AG20443 (cell line): Measurements from ENCODE around the gene CENPX.

Experiments
- DNase-seq: peaks from one replicate; pipeline ENCODE4 v3.0.0; 2012; ENCODE audit warnings: low spot score, mixed read lengths

CENPX gene

DNA sequence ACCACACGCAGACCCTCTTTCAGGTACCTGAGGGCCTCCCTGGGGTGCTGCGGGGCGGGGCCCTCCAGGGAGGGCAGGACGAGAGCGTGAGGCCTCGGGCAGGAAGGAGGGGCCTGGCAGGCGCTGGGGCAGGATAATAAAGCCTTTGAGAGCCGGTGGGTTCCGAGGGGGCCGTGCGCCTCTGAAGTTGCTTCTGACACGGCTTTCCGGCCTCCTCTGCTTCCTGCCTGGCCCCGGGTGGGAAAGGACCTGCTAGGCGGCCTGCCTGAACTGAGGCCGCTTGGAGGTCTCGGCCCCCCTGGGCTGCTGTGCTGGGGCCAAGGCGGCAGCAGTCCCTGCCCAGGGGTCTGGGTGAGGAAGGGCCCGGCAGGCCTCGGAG is 10.4 kb downstream of the CENPX start:
- no peak for DNase-seq

DNA sequence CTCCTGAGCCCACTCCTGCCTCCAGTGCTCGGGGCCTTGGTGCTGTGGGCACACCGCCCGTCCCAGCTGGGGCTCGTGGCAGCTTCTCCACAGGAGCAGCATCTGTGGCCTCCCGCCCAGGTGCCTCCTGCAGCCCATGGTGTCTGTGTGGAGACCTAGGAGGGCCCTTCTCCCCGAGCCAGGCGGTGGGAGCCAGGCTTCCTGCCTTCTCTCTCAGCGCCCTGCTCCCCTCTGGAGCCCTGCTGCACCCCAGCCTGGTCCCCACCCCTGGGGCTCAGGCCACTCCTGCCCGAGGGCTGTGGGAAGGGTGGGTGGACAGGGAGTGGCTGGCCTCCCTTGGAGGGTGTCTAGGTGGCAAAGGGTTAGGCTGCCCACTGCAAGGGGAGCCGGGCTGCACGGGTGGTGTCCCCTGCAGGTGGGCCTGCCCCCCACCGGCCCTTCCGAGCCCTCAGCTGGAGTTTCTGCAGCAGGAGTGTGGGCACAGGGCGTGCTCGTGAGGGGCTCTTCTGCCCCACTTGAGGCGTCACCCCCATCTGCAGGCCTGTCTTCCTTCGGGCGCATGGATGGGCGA is 11.0 kb downstream of the CENPX start:
- DNase-seq, result no peak

DNA sequence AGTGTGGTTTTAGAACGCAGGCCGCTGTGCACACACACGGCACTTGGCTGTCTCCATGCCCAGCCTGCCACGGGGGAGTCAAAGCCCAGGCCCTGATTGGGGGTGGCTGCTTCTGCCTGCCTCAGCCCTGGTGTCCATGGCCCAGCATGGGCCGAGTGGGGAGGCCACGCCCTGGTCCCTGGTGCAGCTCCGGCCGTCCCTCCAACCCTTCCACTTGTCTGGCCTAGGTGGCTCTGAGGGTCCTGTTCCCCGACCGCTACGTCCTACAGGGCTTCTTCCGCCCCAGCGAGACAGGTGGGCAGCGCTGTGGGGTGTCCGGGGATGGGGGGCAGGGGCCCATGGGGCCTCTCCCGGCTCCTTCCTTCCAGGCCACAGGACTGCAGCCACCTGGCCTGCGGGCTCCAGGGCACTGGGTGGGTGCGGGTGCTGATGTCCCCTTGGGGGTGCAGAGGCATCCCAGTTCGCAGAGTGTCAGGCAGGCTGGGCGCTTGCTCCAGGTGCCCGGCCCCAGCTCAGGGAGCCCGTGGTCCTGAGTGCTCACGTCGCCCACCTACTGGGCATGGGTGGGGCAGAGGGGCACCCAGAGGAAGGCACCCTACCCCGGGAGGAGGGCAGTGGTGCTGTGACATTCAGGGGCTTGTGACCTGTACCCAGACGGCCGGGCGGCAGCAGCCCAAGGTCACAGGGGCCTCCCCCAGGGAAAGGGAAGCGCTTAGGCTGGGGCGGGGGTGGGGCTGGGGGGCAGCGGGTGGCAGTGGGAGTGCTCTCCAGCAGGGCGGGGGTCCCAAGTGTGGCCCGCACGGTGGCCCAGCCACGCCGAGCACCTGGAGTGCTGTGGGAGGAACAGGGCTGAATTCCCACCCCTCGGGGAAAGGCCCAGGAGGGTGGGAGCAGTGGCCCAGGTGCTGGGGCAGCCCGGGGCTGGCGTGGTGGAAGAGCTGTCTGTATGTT is 11.8 kb downstream of the CENPX start:
- DNase-seq, result no peak

DNA sequence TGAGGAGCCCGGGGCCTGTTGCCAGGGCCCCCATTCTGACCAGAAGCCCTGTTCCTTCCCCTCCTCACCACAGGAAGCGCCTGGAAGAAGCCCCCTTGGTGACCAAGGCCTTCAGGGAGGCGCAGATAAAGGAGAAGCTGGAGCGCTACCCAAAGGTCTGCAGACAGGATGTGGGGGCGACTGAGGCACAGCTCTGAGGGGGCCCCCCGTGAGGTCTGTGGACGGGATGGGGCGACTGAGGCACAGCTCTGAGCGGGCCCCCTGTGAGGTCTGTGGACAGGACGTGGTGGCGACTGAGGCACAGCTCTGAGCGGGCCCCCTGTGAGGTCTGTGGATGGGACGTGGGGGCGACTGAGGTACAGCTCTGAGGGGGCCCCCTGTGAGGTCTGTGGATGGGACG is 13.3 kb downstream of the CENPX start:
- no peak for DNase-seq

GRCh38 chr17:82008941-82009405 is 13.7 kb downstream of the CENPX start:
- DNase-seq, result no peak

DNA sequence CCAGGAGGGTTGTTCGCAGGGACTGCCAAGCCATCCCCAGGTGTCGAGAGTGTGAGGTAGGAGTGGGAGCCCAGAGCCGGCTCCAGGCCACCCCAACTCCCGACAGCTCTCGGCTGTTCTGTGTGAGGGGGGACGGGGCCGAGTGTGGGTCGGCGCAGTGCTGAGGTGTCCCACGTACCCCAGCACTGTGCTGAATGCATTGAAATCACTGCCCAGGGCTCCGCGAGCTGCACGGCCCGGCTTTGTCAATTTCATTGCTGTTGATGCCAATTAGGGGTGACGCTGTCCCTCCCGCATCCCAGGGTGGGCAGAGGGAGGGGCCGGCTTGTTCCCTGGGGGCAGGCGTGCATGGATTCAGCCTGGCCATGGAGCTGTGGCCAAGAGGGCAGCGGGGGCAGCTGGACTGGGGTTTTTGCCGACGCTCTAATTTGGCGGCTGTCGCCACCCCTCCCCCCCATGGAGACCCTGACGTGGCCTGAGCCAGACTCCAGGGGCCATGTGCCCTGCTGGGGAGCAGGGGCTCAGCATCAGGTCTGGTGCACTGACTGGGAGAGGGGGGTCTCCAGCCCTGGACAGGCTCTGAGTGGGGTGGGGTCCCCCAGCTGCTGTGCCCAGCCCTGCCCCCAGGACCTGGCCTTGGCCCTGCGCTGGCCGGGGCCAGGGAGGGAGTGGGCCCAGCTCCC is 14.3 kb downstream of the CENPX start:
- no peak for DNase-seq

- DNase-seq, result no peak
These were observed 15.0 kb downstream of the CENPX start for GRCh38 chr17:82007495-82008257.

- no peak for DNase-seq
These were observed 15.5 kb downstream of the CENPX start for GRCh38 chr17:82007228-82007494.

- peak; percentile 67 for DNase-seq
These were observed 16.0 kb downstream of the CENPX start for GRCh38 chr17:82006468-82007227.

- no peak for DNase-seq
These were observed 16.9 kb downstream of the CENPX start for GRCh38 chr17:82005701-82006348.

DNA sequence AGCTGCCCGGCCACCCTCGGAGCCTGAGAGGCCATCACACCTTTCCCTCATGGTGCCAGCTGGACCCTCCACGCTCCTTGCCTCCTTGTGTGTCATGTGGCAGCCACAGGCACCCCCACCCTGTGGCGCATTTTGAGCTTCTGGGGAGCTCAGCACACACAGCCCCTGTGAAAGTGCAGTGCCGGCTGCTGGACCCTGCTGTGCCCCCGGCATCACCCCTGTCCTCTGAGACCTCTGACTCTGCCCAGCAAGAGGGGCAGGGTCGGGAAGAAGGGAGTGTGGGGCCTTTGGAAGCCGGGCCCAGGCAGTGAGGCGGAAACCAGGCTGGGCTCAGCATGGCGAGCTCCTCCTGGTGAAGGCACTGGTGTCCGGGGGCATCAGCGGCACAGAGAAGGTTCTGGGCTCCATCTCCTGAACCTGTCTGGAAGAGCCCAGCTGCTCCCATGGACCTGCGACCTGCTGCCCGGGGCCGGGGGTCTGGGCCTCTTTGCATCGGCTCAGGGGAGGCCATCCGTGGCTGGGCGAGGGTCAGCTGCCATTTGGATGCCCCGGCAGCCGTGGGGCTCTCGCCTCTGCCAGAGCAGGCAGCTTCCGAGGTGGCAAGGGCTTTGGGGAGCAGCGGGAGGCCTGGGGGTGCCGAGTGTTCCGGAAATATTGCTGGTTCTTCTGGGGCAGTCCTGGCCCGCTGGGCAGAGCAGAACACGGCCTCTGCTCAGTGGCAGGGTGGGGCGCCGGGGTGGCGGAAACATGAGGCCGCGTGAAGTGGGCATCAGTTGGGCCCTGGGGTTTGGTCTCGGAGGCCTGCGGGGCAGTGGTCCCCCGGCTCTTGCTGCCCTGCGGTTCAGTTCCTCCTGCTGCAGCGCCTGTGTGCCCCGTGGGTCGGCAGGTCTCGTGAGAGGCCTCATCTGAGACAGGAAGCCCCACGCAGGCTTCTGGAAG is 17.9 kb downstream of the CENPX start:
- no peak for DNase-seq

GRCh38 chr17:82003411-82004381 is 19.0 kb downstream of the CENPX start:
- peak; percentile 95 for DNase-seq

GRCh38 chr17:82001571-82002056 is 21.1 kb downstream of the CENPX start:
- DNase-seq, result no peak

GRCh38 chr17:82000803-82001570 is 21.7 kb downstream of the CENPX start:
- no peak for DNase-seq

DNA sequence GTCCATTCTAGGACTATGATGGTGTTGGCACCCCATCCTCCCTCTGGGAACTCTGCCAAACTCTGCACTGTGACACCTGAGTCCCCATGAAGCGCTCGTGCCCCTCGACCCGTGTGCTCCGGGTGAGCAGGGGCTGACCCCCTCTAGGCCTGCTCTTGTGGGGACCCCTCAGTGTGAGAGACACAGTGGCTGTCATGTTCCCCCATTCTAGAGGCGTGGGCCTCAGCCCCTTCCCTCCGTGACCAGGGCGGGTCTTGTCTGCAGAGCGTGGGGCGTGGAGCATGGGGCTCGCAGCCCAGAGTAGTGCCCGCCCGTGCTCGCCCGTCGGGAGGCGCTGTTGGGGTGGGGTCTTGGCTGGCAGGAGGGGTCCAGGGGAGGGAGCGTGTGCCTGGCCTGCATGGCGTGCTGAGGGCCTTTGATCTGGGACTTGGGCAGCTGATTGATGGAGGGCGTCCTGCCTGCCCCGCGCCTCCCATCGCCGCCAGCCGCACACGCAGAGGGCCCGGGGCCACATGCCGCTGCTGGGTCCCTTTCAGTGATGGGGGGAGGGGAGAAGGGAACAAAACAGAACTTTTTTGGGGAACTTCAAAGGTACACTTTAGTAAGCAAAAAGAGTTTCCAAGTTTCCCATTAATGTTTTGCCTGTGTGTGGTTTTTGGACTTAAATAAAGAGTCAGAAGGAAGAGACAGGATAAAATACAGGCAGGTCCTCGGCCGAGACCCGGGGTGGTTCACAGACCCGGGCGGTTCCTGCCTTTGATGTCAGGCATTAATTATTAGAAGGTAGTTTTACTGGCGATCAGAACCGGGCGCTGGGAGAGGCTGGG is 22.5 kb downstream of the CENPX start:
- DNase-seq, result no peak

DNA sequence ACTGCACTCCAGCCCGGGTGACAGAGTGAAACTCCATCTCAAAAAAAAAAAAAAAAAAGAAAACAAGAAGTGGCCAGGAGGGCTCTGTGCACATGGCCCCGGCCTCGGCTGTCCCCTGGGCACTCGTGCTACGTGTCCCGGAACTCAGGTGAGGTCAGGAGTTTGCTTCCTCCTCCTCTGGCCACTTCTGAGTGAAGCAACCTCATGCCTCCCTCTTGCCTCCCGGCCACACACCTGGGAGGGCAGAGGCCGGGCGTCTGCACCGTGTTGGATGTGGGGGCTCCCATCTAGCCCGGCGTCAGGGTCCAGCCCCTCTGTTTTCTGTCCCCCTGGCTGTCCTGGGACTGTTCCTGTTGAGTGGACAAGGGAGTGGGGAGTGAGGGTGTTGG is 23.1 kb downstream of the CENPX start:
- DNase-seq, result no peak
